Posterior vena cava (tissue), 2 donors: Measurements from ENCODE around the gene CDKN1A. TPM values are rescaled to one million over a fixed set of nuclear protein-coding genes. Genes with fewer than 3 reads are reported as not detected.
"Not testable (repeated sequence)": the region's sequence is repeated elsewhere in the genome, so short reads cannot be mapped to it uniquely, and the experiment has no call there.

ENCODE experiments used
- DNase-seq: peaks from one replicate; pipeline ENCODE4 v3.0.0-alpha.2; 2020; ENCODE audit warnings: low spot score
- intact Hi-C, 2 donors: fragments of 100-400 bp; cut with DNase I; formaldehyde crosslinking; loops; one replicate each; pipeline versions ENCODE4 v1.14.1 to v1.14.2; 2022 to 2023
- total RNA-seq, 2 donors: library from RNA; stranded (reverse); fragmentation: NEBNext Ultra II Directional; extraction: Animal tissue kit (Norgen Biotek cat#: 25700); gene quantifications; one replicate each; pipeline ENCODE4 v1.2.1, GENCODE V29; 2021
- donor health status: DM: yes; HTN: yes; CAD: no.
- donor health status: DM: yes; HTN: yes; CAD: no.

Gene CDKN1A
- total RNA-seq, 2 donors from 2014 or later, result 87.4 to 195 TPM

DNA sequence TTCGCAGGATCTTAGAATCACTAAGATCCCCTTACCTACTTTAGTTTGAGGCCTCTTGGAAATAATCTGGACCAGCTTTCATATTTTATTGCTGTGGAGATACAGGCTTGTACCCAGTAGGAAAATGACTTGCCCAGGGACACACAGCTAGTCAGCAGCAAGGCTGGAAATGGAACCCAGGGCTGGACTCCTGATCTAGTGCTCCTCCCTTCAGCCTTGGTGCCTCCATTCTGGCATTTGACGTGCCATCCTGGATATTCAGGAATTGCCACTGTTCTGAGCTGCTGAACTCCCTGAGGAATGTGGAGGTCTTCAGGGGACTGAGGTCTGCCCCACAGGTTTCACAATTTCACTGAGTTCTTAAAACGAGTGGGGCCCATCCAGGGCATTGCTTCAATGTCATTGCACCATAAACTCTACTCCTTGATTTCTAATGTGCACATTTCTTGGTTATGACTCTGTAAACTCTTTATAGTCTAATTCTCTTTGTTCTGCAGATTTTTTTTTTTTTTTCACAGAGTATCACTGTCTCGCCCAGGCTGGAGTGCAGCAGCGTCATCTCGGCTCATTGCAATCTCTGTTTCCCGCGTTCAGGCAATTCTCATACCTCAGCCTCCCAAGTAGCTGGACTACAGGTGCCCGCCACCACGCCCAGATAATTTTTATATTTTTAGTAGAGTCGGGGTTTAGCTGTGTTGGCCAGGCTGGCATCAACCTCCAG is 26.7 kb upstream of the CDKN1A start:
- DNase-seq, result no peak
- intact Hi-C loops, result no loop called here

DNA sequence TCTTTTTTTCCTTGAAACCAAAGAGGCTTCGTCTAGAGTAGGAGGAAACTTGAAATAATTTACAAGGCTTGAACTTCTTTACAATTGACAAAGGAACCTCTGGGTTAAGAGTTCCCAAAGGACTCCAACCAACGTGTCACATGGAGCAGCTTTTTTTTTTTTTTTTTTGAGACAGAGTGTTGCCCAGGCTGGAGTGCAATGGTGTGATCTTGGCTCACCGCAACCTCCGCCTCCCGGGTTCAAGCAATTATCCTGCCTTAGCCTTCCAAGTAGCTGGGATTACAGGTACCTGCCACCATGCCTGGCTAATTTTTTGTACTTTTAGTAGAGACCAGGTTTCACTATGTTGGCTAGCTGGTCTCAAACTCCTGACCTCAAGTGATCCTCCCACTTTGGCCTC is 24.0 kb upstream of the CDKN1A start:
- intact Hi-C loops, DNase-seq: not testable (repeated sequence)

DNA sequence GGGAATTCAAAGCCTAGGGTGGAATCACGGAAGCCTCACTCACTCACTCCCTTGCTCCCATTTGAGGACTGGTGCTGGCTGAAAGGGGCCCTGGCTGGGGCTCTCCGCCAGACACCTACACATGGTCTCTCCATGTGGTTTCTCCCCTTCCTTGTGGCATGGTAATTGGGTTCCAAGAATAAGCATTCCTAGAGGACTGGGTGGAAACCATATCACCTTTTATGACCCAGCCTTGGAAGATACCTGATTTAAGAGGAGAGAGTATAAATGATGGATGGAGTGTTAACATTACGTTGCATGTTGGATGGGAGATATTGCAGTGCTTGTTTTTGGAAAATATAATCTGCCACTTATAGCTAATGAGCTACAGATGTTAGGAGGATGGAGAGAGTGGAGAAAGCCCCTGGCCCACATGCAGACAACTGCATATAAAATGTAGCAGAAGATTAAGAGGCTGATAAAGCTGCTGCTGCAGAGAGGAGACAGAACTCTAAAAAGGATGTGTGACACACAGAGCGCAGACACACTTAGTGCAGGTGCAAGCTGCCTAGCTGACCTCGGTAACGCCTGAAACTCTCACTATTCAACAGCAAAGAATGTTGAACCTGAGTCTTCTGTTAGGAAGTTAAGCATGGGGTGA is 23.3 kb upstream of the CDKN1A start:
- intact Hi-C loops, result no loop called here

DNA sequence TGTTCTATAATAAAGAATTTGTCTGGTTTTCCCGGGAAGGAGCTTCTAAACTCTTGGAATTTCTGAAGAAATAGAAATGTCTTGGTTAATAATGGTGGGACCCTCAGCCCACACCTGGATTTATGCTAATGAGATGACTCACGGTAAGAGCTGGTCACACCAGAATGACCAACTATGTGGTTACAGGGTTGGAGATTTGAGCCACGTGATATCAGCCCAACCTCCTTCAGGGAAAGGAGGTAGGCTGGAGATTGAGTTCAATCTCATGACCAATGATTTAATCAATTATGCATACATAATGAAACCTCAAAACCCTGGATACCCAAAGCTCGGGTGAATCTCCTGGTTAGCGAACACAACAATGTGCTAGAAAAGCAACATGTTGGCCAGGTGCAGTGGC is 22.1 kb upstream of the CDKN1A start:
- intact Hi-C loops, result loop anchor here in 1 of 2 donors (1.0 kb wide), 1 partner anchor 21 kb away; no protein-coding TSS in a partner anchor
- no peak for DNase-seq

More for the DNA sequence above, 23.3 kb upstream of the CDKN1A start:
- DNase-seq, result no peak

DNA sequence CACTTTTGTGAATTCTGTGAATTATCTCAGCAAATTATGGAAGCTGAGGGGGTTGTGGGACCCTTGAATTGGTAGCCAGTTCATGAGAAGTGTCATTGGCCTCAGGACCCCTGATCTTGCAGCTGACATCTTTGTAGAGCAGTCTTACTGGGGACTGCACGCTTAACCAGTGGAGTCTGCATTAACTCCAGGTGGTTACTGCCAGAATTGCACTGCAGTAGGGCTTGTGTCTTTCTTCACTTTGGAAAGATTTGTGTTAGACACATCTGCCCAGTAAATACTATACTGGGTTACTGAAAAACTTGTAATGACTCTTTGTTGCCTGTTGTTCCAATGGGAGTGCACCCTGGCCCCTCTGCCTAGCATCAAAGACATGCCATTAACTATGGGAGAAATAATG is 21.2 kb upstream of the CDKN1A start:
- DNase-seq, result no peak
- intact Hi-C loops, result no loop called here

DNA sequence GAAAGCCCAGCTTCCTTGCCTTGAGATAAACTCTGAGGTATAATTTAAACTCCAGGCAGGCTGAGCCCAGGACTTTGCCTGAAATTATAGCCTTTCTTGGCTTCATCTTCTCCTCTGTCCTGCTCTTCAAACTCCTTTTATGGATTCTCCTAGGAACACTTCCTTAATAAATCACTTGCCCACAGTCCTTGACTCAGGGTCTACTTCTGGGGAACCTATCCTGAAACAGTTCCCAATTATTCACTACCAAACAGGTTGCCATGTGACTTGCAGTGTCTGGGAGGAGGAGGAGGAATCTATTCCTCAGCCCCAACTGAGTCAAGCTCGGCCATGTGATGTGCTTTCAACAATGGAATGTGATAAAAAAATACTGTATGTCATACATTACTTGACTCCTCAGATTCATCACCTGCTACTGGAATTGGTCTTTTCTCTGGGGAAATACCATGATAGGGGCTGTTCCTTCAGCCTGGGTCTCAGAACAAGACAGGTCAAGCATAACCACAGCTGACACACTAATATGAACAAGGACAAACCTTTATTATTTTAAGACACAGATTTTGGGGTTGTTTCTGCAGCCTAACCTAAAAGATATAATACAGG is 20.5 kb upstream of the CDKN1A start:
- intact Hi-C loops, result no loop called here
- no peak for DNase-seq

DNA sequence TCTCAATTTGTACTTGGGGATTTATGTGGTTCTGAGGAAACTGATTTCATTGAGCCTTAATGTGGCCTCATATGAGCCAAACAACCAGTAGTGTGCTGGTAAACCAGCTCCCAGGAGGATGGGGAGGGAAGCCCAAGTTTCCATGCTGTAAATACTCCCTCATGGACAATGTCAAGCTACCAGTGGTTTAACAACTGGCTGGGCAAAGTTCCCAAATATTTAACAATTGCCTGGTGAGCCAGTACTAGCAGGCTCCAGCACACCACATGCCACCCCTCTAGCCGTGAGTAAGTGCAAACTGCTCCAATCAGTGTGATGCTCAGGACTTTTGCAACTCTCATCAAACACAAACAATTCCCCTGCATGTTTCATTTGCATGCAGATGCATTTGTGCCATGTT is 19.2 kb upstream of the CDKN1A start:
- DNase-seq, result no peak
- intact Hi-C loops, result no loop called here

DNA sequence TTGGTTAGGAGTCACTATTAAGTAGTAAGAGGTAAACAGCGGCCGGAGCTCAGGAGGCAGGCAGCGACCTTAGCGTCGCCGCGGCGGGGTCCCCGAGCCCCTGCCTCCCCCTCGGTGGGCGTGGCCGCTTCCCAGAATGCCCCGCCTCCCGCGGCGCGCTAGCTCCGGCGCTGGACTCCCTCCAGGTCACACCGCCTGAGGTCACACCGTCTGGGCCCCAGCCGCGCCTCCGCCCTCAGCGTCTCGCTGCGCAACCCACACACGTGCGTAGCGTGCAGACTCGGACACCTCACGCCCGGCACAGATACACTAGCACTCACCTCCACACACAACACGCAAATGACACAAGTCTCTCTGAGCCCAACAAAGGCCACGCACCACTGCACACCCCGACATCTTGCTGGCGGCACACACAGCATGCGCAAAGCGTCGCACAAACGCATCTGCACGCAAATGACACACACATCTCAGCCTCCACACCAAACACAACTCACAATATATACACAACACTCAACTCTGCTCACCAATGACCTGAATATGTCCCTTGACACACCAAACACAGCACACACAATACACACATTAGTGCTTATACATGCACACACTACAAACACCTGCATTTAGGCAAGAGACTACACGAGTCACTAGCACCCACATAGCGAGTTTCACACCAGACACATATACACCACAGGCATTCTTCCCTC is 17.6 kb upstream of the CDKN1A start:
- DNase-seq, result peak; percentile 91
- intact Hi-C loops, result no loop called here

DNA sequence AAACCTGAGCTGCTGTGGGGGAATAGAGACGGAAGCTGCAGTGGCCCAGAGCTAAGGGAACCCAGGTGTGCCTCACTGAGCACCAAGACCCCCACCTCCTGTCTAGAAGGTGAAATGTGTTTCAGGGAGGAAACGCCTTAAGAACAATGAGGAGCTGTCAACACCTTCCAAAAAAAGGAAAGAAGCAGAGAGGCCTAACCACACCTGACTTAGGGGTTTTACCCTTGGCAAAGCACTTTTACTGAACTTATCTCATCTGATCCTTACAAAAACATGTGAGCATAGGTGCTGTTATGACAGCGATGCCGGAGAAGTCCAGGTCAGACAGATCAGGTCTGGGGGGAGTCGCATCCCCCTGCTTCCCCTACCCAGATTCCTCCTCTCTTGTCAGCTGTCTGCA is 16.1 kb upstream of the CDKN1A start:
- intact Hi-C loops, result no loop called here
- DNase-seq, result no peak

DNA sequence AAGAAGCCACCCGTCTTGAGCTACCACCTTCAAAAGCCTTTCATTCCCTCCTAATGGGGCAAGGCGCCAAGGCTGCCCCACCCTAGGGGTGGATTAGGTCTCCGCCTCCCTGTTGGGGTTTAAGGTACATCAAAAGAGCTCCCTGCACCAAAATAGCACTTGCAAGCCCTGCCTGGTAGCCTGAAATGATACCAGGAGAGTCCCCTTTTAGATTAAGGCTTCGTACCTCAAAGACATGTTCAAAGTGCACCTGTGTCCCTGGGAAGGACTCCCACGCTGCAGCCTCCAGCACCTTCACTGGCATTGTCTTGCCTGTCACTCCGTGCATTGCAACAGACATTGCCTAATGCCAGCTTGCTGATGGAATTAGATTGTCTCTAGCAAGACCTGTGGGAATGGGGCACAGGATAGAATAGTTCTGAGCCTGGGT is 15.7 kb upstream of the CDKN1A start:
- no peak for DNase-seq
- intact Hi-C loops, result no loop called here

DNA sequence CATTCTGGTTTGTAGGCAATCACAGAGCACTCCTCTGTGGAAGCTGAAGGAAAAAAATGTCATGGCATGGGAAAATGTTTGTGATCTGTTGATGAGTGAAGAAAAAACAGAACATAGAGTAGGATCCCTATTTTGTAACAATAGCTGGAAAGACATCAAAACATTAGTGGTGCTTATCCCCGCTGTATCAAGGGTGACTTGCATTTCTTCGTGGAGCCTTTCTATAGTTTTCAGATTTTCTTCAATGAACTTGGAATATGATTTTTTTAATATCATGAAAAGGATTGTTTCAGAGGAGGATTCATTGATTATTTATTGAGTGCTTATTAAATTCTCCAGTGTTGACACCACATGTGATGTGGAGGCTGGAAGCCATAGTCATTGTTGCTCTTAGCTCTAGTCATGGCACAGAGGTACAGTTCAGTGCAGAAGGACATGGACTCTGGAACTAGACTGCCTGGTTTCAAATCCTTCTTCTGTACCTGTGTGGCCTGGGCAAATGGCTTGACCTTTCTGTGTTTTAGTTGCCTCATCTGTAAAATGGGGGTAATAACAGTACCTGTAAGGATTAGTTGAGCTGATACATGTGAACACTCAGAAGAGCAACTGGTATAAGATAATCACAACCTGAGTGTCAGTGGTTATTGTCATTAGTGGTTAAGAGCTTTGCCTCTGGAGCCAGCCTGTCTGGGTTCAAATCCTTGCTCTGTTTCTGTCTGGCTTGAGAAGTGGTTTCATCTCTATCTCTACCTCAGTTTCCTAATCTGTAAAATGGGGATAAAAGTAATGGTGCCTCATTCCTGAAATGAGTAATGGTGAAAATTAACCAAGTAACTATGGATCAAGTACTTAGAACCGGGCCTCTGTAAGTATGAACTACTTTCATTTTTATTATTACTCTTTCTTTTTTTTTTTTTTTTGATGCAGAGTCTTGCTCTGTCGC is 14.7 kb upstream of the CDKN1A start:
- intact Hi-C loops, result no loop called here
- no peak for DNase-seq

DNA sequence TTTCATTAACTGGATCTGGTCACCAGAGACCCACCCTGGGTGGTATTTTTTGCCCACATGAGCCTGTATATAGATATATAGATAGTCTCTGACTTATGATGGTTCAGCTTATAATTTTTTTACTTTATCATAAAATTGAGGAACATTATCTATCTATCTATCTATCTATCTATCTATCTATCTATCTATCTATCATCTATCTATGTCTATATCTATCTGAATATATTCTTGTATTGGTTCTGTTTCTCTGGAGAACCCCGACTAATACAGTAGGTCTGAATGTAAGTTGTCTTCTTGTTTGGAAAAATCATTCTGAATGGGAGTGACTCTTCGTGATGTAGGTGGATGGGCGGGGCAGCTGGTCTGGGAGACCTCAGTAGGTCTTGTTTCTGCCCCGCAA is 13.3 kb upstream of the CDKN1A start:
- intact Hi-C loops, result no loop called here
- DNase-seq, result no peak

DNA sequence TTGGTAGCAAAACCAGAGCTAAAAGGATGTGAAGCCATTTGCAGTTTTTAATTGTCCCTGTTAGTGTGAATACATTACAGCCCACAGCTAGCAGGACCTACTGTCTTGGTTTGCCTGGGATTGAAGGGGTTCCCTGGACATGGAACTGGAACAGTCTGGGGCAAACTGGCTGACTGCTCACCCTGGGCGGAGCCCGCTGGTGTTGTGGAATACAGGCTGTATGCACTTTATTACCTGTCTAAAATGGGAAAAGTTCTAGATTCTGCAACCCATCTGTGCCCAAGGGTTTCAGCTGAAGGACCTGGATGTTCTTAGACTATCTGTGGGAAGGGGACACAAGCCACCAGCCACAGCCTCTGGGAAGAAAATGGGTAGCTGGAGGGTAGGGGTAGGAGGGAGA is 12.2 kb upstream of the CDKN1A start:
- intact Hi-C loops, result no loop called here
- DNase-seq, result no peak

DNA sequence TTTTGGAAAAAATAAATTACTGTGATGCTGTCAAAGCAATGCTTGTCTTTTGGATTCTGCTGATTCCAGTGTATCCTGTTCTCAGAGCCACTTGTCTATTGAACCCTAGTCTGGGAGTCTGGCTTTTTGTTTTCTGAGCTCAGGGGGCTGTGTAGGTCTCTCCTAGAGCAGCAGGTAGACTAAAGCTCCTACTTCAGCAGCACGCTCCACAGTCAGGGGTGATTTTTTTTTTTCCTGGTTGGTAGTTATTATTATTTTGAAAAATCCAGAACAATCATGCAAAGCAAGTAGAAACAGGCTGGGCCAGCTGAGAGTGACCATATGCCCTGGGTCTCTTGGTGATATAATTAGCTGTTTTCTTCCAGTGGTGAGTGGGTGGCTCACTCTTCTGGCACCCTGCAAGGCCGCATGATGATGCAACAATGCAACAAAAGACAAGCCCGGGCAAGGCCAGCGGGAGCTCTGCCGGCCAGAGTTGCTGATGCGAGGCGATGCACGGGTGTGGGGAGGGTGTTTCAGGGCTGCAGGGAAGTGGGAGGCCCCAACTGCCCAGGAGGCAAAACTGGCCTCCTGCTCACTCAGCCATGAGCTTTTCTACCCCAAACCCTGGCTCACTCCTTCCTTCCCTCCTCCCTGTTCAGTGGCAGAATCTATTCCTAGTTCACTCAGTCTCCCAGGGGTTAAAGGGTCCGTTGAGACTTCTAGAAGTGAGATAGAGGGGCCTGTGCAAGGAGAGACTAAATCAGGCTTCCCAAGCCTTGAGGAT is 11.5 kb upstream of the CDKN1A start:
- DNase-seq, result peak; percentile 95
- intact Hi-C loops, result no loop called here

DNA sequence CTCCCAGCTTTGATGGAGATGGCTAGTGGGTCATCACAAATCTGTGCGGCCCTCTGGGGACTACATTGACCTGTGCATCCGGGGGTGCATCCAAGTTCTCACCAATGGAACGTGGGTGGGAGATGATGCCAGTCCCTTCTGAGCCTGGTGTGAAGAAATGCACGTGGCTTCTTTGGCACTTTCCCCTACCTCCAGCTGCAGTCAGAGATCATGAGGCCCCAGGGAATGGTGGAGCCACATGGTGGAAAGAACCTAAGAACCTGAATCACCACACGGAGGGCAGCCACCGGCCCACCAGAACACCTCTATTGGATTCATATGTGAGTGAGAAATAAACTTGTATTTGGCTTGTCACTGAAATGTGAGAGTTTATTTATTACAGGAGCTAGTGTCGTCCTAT is 9.9 kb upstream of the CDKN1A start:
- DNase-seq, result no peak
- intact Hi-C loops, result no loop called here

DNA sequence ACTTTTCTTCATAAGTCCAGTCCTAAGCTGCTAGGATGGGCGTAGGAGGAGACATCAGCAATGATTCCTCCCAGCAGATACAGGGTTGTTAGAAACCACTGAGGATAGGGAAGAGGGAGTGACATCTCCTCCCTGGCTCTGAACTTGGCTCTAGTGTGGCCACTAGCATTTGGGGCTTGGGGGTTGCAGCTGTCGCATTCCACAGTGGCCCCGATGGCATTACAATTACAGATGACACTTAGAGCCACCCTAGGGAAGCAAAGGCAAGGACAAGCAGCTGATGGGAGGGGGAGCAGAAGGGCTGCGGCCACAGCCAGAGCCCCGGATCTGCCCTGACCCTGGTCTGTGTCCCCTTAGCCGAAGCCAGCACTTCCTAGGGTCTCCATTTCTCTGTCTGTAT is 9.5 kb upstream of the CDKN1A start:
- intact Hi-C loops, result no loop called here
- no peak for DNase-seq

DNA sequence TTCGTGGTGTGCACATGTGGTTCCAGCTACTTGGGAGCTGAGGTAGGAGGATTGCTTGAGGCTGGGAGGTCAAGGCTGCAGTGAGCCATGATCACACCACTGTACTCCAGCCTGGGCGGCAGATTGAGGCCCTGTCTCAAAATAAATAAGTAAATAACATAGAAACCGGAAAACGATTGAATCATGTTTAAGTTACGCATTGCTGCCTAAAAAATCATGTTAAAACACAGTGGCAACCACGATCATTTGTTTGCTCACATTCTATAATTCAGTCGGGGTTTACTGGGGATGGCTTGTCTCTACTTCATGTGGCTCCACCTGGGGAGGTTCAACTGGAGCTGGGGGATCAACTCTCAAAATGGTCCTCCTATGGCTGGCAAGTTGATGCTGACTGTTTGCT is 8.2 kb upstream of the CDKN1A start:
- DNase-seq, result no peak
- intact Hi-C loops, result no loop called here

DNA sequence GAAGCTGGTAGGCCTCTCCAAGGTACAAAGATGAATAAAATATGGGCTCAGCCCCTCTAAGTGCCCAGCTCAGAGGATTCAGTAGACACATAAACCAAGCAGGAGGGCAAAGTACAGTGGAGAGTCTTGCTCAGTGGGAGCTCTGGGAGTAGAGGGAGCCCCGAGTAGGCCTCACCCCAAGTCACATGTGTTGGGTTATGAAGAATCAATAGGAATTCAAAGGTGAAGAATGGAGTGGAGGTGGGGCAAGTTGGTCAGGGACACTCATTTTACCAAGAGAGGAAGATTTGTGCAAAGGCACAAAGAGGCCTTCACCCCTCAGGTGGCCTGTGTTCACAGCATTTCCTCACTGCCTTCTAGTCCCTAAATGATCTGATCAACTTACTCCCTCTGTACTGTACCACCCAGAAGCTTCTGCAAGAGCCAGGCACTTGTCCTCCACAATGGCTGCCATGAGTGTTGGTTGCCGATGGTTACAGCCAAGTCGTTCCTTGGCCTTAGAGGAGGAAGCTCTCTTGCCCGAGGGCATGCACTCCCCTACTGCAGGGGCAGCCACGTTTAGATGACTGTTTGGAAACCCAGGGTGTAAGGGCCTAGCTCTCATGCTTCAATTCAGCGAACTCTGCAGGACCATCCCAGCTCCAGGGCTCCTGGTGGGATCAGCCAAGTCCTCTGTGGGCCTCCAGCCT is 6.7 kb upstream of the CDKN1A start:
- intact Hi-C loops, result no loop called here
- no peak for DNase-seq
